Measurements from ENCODE around the gene SLC35D3.
"Not testable (repeated sequence)": the region's sequence is repeated elsewhere in the genome, so short reads cannot be mapped to it uniquely, and the experiment has no call there.

SLC35D3 gene

GRCh38 chr6:136969433-136969832 is 47.3 kb downstream of the SLC35D3 start:
- no peaks in the 10 kb centered on the region for H3K9me3 ChIP-seq (ENCODE audit: insufficient read depth, low read depth, low read length)
- no peak overlapping the region for H3K27ac ChIP-seq (ENCODE audit: low read length)
- no peaks in the 10 kb centered on the region for H3K4me1 ChIP-seq (ENCODE audit: insufficient read depth, low read length)
- no peaks in the 10 kb centered on the region for H3K27me3 ChIP-seq (ENCODE audit: insufficient read depth, low read length)
- H3K9ac ChIP-seq (ENCODE audit: low read depth, low read length): no peak overlapping the region
- no peaks in the 10 kb centered on the region for H3K36me3 ChIP-seq (ENCODE audit: insufficient read depth, low read depth, low read length)
- no peak overlapping the region for H3K4me3 ChIP-seq (ENCODE audit: low read length)

- H3K27me3 ChIP-seq (ENCODE audit: insufficient read depth, low read length): no peaks in the 10 kb centered on the region
- no peaks in the 10 kb centered on the region for H3K9me3 ChIP-seq (ENCODE audit: insufficient read depth, low read depth, low read length)
- no peaks in the 10 kb centered on the region for H3K36me3 ChIP-seq (ENCODE audit: insufficient read depth, low read depth, low read length)
- H3K9ac ChIP-seq (ENCODE audit: low read depth, low read length): no peak overlapping the region
- H3K27ac ChIP-seq (ENCODE audit: low read length): no peak overlapping the region
- H3K4me1 ChIP-seq (ENCODE audit: insufficient read depth, low read length): no peaks in the 10 kb centered on the region
- no peak overlapping the region for H3K4me3 ChIP-seq (ENCODE audit: low read length)
Measured at GRCh38 chr6:136969930-136970329, 47.8 kb downstream of the SLC35D3 start.

GRCh38 chr6:136971609-136972008 is 49.5 kb downstream of the SLC35D3 start:
- Histone ChIP-seq H3K36me3 (ENCODE audit: insufficient read depth, low read depth, low read length) (no peaks in the 10 kb centered on the region), H3K4me1 (ENCODE audit: insufficient read depth, low read length) (no peaks in the 10 kb centered on the region), H3K27me3 (ENCODE audit: insufficient read depth, low read length) (no peaks in the 10 kb centered on the region), H3K27ac (ENCODE audit: low read length) (no peak overlapping the region), H3K9ac (ENCODE audit: low read depth, low read length) (no peak overlapping the region), H3K9me3 (ENCODE audit: insufficient read depth, low read depth, low read length) (no peaks in the 10 kb centered on the region), H3K4me3 (ENCODE audit: low read length) (no peak overlapping the region)

GRCh38 chr6:136973781-136974180 is 51.7 kb downstream of the SLC35D3 start:
- not testable (repeated sequence) for H3K9me3 ChIP-seq (ENCODE audit: insufficient read depth, low read depth, low read length); H3K36me3 ChIP-seq (ENCODE audit: insufficient read depth, low read depth, low read length); H3K9ac ChIP-seq (ENCODE audit: low read depth, low read length); H3K4me1 ChIP-seq (ENCODE audit: insufficient read depth, low read length); H3K27me3 ChIP-seq (ENCODE audit: insufficient read depth, low read length); H3K4me3 ChIP-seq (ENCODE audit: low read length); H3K27ac ChIP-seq (ENCODE audit: low read length)
